Retinal pigment epithelial cell (primary cell): Measurements from ENCODE around the gene KHDC1L.

ENCODE experiments used
- DNase-seq: peaks from one replicate; pipeline ENCODE4 v3.0.0-alpha.2; 2010; ENCODE audit warnings: low read depth
- H3K4me3 ChIP-seq: 2 replicates; pipeline ENCODE4 v1.5.1; 2011; ENCODE audit warnings: mild to moderate bottlenecking, low read length, control low read depth, moderate library complexity
- TF ChIP-seq, protein P1 (sequence below): conservative IDR thresholded peaks from 2 replicates; pipeline ENCODE4 v1.5.1; 2011; ENCODE audit warnings: low read depth, low read length, control low read depth, inconsistent platforms

Gene KHDC1L

DNA sequence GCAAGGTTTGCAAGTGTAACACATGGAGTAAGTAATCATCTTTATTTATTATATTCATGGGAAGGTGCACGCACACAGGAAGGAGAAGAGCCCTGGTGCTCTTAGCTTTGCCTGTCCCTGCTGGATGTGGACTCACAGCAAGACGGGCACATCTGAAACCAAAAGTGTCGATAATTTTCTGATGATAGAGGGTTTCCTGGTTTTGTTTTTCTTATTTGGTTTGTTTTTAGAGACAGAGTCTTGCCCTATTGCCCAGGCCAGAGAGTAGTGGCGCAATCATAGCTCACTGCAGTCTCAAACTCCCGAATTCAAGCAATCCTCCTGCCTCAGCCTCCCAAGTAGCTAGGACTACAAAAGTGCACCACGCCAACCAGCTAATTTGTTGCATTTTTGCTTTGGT is 7.8 kb upstream of the KHDC1L start:
- no peak for DNase-seq
- TF ChIP-seq, protein P1, sequence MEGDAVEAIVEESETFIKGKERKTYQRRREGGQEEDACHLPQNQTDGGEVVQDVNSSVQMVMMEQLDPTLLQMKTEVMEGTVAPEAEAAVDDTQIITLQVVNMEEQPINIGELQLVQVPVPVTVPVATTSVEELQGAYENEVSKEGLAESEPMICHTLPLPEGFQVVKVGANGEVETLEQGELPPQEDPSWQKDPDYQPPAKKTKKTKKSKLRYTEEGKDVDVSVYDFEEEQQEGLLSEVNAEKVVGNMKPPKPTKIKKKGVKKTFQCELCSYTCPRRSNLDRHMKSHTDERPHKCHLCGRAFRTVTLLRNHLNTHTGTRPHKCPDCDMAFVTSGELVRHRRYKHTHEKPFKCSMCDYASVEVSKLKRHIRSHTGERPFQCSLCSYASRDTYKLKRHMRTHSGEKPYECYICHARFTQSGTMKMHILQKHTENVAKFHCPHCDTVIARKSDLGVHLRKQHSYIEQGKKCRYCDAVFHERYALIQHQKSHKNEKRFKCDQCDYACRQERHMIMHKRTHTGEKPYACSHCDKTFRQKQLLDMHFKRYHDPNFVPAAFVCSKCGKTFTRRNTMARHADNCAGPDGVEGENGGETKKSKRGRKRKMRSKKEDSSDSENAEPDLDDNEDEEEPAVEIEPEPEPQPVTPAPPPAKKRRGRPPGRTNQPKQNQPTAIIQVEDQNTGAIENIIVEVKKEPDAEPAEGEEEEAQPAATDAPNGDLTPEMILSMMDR = no peak
- H3K4me3 ChIP-seq = no peak overlapping the region

DNA sequence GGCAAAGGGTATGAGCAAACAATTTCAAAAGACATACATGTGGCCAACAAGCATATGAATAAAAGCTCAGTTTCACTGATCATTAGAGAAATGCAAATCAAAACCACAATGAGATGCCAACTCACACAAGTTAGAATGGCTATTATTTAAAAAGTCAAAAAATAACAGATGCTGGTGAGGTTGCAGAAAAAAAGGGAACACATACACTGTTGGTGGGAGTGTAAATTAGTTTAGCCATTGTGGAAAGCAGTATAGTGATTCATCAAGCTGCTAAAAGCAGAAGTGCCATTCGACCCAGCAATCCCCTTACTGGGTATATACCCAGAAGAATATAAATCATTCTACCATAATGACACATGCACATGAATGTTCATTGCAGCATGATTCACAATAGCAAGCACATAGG is 6.7 kb upstream of the KHDC1L start:
- no peak for DNase-seq
- TF ChIP-seq, protein P1 = no peak
- no peak overlapping the region for H3K4me3 ChIP-seq

DNA sequence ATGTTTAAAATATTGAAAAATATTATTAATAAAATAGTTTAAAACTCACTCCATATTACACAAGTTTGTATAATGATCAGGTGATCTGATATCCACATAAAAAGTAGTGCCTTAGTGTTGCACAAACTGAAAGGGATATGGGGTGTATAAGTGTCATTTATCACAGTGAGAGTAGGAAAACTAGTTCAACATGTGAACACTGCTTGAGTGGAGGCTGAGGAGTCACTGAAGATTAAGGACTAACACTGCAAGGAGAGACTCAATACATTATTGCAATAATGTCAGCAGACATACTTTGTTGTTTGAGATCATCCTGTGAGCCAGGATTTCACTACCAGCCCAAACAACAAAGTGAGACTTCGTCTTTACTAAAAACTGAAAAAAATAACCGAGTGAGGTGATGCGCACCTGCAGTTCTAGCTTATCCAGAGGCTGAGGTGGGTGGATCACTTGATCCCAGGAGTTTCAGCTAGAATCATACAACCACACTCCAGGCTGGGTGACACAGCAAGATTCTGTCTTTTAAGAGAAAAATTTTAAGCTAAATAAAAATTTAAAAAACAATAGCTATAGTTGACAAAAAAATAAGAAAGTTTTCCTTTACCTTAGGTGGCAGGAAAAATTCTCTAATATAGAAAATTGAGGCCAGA is 2.4 kb upstream of the KHDC1L start:
- TF ChIP-seq, protein P1 = no peak
- no peak for DNase-seq
- no peak overlapping the region for H3K4me3 ChIP-seq

DNA sequence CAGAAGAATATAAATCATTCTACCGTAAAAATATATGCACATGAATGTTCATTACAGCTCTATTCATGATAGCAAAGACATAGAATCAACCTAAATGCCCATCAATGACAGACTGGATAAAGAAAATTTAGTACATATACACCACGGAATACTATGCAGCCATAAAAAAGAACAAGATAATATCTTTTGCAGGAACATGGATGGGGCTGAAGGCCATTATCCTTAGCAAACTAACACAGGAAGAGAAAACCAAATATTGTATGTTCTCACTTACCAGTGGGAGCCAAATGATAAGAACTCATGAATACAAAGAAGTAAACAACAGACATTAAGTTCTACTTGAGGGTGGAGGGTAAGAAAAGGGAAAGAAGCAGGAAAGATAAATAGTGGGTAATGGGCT is 8.4 kb downstream of the KHDC1L start:
- H3K4me3 ChIP-seq = no peak overlapping the region
- TF ChIP-seq, protein P1 = no peak
- DNase-seq = no peak

DNA sequence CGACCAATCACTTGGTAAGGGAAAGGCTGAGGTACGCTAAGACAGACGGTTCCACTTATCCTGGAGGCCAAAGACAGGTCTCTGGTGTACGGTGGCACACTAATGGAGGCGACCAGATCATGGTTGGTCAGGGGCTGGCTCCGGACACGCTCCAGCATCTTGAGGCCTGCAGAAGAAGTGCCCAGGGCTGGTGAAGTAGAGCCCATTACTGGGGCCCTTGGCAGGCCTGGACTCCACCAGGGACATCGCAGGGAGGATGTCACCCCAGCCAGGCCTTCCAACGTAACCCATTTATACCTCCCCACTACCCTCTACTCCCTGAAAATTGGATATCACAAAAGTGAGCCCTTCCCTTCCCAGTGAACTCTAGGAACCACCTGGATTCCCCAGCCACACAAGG is 16.2 kb downstream of the KHDC1L start:
- no peak for DNase-seq

DNA sequence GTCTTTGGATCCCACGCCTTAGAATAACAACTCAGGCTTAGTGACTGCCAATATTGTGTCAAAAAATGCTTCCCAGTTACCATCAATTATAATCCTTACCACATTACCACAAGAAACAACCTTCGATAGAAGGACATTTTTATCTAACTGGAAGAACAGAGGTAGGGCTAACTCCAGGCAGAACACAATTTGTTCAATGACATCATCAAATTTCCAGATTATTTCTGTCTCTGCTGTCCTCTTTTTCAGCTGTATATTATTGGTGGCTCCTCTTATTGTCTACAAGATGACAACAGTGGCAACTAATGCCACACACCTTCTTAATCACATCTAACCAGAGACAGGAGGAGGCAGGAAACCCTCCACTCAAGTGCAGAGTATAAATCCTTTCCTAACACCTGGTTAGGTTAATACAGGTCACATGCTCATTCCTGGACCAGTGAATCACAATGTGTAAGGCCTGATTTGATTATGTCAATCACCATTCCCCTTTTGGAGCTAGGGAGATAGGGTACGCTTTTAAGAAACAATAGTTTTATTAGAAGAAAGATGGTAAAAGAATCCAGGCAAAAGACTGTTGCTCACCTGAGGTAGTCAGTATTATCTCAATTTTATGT is 18.0 kb downstream of the KHDC1L start:
- H3K4me3 ChIP-seq = no peak overlapping the region
- no peak for DNase-seq
- TF ChIP-seq, protein P1 = no peak

More for the DNA sequence above, 16.2 kb downstream of the KHDC1L start:
- TF ChIP-seq, protein P1 = no peak
- H3K4me3 ChIP-seq = no peak overlapping the region

DNA sequence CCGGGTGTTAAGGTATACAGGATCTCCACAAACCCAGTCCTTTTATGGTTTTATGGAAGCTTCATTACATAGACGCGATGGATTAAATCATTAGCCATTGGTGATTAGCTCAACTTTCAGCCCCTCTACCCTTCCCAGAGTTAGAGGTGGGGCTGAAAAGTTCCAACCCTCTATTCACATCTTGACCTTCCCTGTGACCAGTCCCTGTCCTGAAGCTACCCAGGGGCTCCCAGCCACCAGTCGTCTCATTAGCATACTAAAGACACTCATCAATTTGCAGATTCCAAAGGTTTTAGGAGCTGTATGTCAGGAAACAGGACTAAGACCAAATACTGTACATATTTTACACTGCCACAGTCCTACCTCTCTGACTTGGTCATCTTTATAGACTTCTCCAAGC is 21.0 kb downstream of the KHDC1L start:
- TF ChIP-seq, protein P1 = no peak
- H3K4me3 ChIP-seq = no peak overlapping the region
- DNase-seq = no peak
